IPS-NIHi11 (cell line): ENCODE data around the gene IRF8.

Source experiments
- DNase-seq: peaks from one replicate; pipeline ENCODE4 v3.0.0; 2012; ENCODE audit warnings: mixed read lengths, low spot score

IRF8 gene

DNA sequence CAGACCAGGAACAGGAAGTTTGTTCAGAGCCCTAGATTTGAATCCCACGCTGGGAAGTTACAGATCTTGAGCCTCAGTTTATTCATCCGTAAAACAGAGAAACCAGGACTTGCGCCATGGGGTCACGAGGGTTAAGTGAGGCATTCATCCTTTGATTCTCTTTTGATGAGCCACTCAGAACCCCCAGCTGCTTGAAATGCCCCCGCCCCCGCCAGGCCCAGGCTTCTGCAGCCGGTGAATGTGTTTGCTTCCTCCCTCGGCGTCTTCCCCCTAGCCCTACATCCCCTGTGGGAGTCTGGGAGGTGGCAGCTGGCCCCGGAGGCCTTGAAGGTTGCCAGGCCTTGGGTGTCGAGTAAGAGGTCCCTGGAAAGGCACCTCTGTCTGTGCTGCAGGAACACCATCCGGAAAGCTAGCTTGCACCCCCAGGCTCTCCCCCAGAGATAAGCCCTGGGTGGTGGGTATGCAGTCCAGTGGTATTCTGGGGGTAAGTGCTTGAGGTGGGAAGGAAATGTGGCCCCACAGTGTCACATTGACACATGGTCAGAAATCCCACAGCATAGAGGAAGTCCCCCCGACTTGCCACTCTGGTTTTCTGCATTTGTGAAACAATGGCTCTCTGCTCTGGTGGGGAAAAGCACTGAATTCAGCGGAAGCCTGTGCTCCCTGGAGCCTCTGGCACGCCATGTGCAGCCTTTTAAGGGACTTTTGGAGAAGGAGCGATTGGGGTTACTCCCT, 14.9 kb downstream of the IRF8 start:
- DNase-seq: no peak

DNA sequence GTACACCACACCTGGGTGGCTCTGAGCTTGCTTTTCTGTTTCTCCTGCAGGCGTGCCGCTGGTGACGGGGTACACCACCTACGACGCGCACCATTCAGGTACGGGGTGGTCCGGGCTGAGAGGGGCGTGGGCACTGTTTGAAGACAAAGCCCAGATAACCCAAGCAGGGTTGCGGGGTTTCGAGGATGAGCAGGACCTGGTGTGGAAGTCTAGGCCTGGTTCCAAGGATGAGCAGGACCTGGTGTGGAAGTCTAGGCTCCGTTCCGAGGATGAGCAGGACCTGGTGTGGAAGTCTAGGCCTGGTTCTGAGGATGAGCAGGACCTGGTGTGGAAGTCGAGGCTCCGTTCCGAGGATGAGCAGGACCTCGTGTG, 15.4 kb downstream of the IRF8 start:
- no peak for DNase-seq

DNA sequence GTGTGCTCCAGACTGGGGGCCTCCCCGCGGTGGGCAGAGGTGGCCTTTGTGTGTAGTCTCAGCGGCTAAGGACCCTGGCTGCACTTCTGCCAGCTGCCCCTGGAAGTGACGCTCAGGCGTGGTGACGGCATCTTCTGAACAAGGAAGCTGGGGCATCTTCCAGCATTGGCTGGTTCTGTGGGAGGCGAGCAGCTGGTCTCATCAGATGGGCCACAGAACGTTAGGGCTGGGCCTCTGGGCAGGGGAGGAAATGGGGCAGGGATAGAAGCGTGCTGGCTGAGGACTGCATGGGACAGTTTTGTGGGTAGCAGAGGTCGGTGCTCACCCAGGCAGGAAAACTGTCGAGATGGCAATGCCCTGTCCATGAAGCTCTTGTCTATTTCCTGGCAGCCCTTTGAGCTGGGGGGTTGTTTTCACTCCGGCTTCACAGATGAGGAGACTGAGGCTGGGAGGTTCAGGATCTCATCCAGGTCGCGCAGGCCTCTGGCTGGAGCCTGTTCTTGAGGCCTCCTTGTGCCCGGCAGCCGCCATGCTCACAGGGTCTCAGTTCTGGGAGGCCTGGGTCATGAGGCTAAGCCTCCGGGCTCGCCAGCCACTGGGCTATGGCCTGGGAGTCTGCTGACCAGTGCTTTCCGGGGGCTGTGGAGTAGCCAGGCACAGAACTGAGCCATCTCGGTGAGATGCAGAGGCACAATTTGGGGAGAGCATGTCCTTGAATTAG, 16.3 kb downstream of the IRF8 start:
- DNase-seq: no peak

DNA sequence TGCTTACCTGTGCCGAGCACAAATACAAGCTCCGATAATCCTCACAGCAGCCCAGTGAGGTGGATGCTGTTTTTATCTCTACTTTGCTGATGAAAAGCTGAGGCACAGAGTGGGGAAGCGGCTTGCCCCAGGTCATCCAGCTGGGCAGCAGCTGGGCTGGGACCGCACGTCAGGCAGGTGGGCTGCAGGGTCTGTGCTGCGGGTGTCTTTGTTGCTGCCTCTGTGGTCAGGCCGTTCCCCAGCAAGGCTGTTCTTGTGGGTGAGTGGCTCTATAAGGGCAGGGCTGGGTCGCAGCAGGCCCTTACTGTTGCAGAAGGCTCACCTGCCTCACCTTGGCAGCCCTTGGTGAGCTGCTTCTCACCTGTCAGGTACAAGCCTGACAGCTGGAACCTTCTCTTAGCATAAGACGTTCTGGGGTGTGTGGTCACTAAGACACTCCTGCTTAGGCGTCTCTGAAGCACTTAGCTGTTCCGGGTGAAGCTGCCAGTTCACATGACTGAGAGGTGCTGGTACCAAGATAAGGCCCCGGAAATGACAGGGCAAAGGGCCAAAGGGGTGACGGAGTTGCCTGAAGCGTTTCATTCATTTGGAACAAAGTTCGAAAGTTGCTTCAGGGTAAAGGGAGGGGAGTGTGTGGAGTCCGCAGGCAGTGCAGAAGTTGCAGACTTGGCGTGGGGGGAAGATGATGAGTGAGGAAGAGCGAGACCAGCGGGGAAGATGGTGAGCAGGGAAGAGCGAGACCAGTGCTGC, 17.4 kb downstream of the IRF8 start:
- DNase-seq: no peak

DNA sequence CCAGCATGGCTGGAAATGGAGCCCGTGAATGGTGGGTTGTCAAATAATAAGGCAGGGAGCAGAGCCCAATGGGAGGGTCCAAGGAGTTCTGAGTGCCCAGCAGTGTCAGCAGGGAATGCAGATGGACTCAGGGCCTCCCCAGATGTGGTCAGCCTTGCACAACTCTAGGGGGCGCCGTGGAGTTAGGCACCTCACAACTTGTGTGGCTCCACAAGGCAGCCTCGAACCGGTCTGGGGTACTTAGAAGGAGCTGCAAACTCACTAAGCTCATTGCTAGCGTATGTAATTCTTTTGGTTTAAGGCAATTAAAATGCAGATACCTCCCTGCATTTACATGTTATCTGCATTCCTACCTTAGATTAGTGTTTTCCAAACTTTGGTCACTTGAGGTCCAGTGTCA, 18.1 kb downstream of the IRF8 start:
- no peak for DNase-seq

DNA sequence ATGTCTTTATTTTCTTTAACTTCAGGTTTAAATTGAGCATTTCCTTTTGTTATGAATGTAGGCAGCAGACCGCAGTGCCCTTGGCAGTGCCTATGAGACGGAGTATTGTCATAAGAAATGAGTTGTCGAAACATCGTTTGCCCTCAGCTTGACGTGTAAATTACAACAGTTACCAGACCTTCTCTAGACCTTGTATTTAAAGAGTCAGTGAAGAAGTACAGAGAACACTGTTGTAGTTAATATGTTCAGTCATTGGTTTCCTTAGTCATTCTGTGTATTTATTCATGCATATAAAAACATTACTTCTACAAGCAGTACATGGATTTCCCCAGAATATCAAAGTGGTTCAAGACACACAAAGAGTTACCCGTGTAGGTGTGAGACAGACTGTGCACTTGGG, 19.0 kb downstream of the IRF8 start:
- no peak for DNase-seq

DNA sequence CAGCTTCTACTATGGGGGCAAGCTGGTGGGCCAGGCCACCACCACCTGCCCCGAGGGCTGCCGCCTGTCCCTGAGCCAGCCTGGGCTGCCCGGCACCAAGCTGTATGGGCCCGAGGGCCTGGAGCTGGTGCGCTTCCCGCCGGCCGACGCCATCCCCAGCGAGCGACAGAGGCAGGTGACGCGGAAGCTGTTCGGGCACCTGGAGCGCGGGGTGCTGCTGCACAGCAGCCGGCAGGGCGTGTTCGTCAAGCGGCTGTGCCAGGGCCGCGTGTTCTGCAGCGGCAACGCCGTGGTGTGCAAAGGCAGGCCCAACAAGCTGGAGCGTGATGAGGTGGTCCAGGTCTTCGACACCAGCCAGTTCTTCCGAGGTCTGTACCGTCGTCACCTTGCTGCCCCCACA, 19.5 kb downstream of the IRF8 start:
- no peak for DNase-seq

DNA sequence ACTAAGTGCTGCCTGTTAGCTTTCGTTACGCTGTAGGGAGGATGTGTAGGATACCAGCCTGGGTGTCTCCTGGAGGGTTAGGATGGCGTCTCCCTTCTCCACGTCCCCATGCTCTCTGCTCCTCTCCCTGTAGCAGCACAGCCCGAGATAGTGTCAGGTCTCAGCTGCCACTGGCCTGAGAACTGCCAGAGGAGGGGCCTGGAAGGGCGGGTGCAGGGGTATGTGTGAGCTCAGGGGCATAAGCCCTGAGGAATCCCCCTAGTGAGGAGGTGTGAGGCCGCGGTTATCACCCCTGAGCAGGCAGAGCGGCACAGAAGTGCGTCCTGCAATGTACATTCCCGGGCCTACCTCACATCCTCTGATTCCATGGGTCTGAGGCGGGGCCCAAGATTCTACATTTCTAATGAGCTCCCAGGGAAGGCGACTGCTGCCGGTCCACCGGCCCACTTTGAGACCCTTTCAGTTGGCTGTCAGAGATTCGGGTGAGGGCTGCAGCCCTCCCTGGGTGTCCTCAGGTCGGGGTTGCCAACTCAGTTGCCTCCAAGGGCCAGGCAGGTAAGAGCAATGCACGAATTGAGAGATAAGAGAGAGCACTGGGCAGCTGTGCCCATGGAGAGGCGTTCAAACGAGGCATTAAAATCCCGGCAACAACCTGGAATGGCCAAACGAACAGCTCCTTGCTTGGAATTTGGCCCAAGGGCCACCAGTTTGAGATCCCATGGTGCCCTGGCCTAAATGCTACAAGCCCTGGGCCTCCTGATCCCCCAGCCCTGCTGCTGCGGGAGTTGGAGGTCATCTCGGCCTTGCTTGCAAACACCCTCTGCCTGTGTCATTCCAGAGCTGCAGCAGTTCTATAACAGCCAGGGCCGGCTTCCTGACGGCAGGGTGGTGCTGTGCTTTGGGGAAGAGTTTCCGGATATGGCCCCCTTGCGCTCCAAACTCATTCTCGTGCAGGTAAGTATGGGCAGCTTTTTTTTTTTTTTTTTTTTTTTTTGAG, 20.6 kb downstream of the IRF8 start:
- DNase-seq: no peak

DNA sequence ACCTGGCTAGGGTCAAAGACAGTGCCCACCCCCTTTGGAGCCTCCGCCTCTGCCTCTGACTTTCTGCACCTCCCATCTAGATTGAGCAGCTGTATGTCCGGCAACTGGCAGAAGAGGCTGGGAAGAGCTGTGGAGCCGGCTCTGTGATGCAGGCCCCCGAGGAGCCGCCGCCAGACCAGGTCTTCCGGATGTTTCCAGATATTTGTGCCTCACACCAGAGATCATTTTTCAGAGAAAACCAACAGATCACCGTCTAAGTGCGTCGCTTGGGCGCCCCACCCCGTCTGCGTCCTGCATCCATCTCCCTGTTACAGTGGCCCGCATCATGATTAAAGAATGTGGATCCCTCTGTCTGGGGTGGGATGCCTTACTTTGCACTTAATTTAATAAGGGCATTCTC, 22.1 kb downstream of the IRF8 start:
- DNase-seq: no peak

DNA sequence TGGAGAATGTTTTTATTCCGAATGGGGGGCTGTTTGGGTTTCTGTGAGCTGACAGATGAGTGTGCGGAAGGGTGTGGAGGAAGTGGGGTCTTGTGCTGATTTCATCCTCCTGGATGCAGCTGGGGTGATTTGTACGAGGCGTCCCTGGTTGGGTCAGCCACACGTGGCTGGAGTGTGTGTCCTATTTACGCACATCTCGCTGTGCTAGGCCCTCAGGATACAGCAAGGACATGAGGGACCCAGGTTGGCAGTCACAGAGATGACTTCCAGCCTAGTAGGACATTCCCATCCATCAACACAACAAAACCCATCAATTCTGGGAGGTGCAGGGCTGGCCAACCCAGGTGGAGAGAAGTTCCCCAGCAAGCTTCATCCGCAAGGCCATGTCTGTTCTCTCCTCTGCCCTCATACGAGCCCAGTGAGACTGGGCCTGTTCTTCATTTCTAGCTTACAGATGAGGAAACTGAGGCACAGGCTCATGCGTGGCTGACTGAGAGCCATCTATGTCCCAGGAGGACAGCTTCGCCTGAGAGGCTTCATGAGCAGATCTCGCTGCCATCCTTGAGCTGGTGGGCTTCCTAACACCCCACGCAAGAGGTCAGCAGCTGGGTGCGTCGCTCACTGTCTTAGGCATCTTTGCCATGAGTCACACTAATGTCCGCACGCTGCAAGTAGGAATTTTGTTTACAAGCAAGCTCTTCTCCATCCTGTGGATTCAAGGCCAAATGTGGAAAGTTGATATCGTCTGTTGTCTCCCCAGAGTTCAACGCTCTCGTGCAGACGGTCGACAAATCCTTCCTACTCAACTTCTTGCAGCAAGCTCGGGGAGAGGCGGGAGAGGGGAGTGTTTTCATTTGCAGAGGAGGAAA, 24.4 kb downstream of the IRF8 start:
- DNase-seq: no peak

DNA sequence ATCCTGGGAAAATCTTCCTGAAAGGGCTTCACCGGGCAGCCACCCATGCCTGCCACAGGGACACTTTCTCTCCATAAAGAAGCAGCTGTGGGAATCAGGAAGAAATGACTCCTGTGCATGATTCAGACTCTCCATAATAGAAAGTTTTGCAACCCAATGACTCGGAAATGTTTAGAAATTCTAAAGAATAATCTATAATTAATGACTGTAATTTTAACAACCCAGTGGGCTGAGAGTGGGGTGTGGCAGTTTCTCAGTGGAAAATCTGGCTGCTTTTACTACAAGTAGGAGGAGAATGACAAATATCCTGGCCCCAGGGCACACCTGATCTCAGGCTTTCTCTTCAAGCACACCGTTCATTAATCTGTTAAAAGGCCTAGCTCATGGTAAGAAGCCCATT, 25.7 kb downstream of the IRF8 start:
- no peak for DNase-seq

DNA sequence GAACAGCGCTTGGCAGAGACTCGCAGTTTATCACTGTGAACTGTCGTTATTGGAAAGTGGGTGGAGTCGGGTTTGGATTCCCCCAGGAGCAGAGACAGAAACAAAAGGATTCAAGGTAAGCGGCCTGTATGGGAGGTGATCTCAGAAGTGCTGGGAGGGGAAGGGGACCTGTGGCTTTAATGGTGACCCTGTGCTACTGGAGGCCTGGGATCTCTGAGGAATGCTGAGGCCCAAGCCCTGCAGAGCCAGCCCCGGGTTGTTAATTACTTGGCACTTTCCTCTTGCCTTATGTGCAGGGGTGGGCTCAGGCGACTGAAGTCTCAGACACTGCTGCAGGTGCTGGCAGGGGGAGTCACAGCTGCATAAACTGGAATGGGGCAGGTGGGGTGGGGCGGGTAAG, 27.4 kb downstream of the IRF8 start:
- DNase-seq: no peak

DNA sequence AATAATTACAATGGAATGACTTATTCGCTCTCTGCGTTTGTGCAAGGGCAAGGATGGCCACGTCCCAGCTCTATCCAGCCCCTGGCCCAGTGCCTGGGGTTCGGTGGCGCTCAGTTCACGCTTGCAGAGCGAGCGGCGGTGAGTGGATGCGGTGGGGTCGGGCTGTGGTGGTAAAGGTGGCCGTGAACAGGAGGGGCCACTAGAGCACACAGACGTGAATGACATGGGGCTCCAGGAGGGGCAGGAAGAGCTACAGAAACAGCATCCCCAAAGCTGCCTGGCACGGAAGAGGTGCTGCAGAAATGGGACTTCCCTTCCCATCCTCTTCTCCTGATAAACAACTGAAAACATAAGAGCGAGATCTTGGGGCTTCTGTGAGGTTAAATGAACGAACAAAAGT, 28.4 kb downstream of the IRF8 start:
- no peak for DNase-seq

DNA sequence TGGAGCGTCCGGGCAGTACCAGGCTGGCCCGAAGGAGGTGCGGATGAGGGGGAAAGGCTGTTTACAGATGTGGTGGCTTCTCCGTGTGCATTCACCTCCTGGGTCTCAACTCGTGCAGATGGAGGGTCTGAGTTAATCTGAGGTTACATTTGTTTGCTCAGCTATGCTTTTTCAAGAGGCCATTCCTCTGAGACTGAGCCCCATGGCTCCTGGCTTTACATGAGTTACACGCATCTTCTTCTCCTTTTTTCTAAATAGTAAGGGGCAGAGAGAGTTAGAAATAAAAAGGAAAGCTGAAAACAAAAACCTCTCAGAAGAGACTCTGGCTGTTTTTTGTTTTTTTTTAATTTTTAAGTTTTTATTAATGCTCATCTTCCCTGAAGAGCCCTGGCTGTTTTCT, 29.0 kb downstream of the IRF8 start:
- no peak for DNase-seq

DNA sequence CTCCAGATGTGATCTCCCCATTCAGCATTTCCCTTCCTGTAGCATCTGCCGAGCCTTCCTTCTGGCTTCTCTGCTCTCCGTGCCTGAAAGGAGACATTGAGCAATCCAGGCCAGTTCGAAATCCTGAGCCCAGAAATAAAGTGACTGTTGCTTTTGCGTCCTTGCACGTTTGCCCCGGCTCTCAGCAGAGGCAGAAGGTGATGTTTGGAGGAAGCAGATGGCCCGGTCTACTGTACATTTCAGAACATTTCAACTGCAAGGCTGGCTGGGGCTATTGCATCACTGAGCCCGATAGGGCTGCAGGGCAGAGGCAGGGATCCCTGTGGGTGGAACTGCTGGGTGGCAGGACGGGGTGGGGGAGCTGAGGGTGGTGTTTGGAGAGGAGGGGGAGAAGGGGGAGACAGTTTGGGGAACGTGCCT, 29.4 kb downstream of the IRF8 start:
- DNase-seq: no peak

DNA sequence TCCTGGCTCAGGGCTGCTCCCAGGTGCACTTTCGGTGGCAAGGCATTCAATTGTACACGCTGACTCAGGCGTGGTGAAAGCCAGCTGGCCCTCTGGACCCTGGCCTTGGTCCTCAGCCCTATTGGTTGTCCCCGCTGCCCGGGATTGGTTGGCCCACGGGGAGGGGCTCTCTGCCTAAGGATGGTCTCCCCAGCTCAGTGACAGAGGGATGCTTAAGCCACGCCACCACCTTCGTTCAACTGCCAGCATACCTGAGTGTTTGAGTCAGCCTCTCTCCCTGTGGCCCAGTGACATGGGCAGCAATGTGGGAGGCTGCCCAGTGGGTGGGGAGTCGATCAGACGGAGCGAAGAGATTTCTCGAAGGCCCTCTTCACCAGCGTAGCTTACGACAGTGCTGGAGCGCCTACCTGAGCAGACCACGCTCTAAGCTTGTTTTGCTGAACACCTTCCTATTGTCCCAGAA, 30.3 kb downstream of the IRF8 start:
- no peak for DNase-seq

DNA sequence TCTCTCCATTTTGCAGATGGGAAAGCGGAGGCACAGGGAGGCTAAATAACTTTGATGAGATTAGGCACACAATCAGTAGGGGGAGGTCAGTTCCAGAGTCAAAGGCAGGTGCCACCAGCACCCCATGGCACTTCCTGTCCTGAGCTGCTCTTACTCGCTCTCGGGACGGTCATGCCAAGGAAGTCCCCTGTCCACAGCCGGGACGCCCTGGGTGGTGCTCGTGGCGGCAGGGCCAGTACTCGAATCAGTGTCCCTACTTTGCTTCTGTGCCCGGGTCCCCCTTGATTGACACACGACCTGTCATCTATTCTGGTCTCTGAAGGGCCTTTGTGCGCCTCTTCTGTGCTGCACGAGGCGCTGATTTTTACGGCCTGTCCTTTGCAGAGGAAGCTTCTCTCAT, 31.3 kb downstream of the IRF8 start:
- no peak for DNase-seq

DNA sequence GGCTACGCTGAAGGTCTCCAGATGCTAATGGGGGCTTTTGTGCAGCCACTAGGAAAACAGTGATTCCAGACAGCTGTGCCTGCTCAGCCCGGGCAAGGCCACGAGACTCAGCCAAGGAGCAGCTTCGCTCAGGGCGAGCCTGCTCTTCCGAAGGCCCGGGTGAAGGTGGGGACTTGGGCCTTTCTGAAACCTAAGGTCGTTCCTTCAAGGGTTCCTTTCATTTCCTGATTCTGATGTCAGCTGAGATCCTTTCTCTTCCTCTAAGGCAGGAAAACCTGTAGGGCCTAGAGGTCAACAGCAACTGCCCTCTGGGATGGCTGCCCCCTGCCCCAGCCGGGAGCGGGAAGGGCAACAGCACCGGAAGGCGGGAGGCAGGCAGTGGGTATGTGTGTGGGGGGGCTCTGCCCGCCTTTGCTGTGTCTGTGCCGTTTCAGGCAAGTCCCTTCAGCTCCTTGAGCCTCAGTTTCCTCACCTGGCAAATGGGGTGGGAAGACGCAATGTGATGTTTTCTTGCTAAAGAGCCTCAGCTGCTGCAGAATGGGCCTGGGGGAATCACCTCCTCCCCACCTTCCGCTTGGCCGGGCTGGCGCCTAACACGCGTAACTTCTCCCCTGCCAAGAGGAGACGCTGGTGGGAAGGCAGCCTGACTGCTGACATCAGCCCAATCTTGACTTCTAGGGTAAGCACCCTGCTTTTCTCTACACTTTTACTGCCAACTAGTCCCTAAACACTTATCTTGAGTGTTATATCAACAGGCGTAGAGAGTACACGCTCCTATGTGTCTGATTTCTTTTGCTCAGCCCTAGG, 32.8 kb downstream of the IRF8 start:
- no peak for DNase-seq

DNA sequence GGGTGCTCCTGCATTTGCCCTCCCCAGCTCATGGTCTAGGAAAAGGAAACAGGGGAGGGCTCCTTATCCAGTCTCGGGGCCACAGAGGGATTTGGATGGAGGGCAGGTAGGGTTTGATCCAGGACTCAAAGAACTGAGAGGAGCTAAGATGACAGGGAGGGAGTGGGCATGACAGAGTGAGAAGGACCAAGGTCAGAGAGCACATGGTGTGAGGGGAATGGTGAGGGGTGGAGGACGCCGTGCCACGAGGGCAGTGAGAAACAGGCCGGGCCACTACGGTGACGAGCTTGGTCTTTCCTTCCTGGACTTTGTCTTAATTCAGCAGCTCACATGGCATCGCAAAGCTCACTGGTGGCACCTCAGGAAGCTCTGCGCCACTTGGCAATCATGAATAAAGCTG, 35.2 kb downstream of the IRF8 start:
- no peak for DNase-seq

DNA sequence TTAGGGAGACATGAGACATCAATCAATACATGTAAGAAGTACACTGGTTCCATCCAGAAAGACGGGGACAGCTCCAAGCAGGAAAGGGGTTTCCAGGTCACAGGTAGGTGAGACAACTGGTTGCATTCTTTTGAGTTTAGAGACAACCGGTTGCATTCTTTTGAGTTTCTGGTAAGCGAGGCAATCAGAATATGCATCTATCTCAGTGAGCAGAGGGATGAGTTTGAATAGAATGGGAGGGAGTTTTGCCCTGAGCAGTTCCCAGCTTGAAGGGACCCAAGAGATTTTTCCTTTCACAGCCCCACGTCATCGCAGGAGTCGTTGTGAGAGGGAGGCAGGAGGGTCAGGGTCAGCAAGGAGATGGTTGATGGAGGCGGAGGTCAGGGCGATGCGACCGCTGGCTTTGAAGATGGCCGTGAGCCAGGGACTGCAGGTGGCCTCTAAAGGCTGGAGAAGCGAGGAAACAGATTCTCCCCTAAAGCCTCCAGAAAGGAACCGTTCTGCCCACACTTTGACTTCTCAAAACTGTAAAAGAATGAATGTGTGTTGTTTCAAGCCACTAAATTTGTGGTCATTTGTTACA, 36.5 kb downstream of the IRF8 start:
- DNase-seq: no peak
